GM21447 (cell line): Measurements from ENCODE around the gene GCDH.
A peak's percentile ranks its signal among the peaks of the same experiment; 100 is the strongest.
"Not testable (repeated sequence)": the region's sequence is repeated elsewhere in the genome, so short reads cannot be mapped to it uniquely, and the experiment has no call there.

Experiments used
- ATAC-seq: cut with Tn5 transposase; IDR thresholded peaks from one replicate; pipeline ENCODE4 v1.9.1; 2021; ENCODE audit not compliant: unreplicated experiment

The GCDH gene

DNA sequence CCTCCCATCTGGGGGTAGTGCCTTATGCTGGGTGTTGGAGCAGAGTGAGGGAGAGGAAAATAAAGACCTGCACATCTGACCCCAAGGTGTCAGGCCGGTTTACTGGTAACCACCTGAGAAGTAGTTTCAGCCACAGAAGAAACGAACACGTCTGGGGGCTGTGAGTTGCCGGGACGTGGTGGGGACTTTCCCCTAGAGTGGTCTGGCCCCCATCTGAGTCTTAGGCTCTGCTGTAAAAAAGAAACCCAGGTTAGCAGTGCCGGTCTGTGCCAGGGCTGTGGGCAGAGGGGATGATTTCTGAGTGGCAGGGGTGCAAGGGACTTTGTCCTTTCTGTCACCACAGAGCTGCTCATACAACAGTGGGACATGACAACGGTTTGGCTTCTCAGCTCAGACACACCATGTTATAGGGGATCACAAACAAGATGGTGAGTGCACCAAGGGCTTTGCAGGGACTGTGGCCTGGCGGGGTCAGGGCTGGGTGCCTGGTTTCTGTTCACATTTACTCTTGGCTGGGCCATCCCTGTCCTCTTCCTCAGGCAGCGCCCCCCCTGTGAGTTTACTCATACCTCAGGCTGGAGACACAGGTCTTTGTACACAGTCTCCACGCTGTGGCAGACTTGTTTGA lies 9.0 kb downstream of the GCDH start:
- ATAC-seq = peak; percentile 82

DNA sequence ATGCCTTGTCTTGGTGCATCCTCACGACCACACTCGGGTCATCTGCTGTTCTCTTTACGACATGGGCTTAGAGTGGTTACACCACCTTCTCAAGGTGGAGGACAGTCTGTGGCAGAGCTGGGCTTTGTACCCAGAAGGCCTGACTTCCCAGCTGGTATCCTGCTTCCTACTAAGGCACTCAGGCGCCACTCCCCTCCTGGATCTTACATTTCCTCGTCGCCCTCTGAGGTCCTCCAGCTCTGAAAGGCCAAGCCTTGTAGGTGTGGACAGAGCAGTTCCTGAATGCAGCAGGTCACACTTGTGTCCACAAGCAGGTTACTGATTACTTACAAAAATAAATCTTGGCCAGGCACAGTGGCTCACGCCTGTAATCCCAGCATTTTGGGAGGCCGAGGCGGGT lies 16.2 kb downstream of the GCDH start:
- ATAC-seq = no peak

DNA sequence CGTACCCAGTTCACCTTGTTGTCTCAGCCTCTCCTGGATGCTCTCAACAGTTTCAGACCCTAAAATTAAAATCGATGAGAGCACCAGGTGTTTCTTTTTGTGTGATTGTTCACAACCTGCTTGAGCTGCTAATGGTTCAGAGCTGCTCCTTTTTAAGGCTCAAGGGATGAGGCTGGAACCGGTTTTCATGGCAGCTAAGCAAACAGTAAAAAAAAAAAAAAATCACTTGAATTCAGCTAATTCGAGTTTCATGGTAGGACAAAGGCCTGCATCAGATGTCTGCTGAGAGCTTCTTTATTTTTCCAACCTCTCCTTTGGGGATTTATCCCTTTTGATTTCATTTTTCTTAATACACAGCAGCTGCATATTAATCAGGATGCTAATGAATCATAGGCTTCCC lies 21.6 kb downstream of the GCDH start:
- ATAC-seq = no peak

DNA sequence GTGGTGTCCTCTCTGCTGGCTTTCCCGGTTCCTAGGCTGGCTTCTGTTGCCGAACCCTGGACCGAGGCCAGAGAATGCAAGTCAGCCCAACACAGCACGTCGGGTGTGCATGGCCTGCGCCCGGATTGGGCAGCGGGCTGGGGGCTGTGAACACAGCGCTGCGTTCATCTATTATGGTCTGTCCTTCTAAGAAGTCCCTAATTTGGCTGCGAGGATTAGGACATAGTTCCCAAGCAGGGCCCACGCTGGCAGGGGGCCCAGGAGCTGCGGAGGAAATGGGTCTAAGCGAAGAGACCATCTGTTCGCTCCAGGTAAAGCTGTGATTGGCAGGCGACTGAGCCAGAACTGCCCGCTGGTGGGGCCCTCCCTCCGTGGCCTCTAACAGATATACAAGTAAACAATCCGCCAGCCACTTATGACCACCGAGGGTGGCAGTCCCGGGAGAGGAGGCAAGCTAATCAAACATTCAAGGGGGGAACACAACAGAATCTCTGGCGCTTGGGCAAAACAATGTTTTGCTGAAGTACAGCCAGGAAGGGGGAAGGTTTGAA lies 22.1 kb downstream of the GCDH start:
- no peak for ATAC-seq

DNA sequence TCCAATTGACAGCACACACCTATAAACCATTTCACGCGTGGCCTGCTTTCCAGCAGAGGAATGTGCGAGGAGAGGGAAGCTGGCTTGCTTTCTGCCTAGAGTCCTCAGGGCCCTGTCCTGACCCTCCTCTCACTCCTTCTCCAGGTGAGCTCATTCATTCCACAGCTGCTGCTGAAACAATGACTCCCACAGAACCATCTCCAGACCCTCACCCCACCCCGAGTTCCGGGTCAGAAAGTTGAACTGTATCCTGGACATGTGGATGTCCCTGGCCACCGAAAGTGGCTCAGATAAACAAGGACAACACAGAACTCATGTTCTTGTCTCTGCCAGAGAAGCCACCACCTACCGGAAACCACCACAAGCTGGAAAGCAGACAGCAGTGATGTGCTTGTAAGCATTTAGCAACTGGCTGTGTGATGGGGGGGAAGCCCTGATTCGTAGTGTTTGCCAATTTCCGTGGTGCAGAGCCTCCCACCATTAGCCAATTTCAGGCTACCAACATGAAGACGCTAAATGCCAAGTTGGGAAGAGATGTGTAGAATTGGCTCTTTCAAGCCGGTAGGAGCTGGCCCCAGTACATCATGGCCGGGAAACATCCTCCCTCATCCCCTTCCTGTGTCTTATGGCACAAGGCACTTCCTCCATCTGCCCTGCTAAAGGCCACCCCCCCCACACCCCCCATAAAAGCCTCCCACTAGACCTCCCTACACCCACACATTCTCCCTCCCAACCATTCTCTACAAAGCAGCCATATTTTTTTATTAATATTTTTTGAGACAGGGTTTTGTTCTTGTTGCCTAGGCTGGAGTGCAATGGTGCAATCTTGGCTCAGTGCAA lies 23.1 kb downstream of the GCDH start:
- ATAC-seq = no peak

DNA sequence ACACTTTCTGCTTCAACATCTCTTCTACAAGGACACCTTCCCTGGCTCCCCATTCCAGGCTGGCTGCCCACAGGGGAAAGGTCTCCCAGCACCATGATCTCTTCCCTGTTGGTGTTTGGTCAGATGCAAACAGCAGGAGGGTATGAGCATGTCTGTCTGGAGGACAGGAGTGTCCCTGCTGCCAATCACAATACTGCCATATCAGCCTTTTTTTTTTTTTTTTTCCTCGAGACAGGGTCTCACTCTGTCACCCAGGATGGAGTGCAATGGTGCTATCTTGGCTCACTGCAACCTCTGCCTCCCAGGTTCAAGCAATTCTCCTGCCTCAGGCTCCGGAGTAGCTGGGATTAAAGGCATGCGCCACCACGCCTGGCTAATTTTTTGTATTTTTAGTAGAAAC lies 24.9 kb downstream of the GCDH start:
- not testable (repeated sequence) for ATAC-seq

DNA sequence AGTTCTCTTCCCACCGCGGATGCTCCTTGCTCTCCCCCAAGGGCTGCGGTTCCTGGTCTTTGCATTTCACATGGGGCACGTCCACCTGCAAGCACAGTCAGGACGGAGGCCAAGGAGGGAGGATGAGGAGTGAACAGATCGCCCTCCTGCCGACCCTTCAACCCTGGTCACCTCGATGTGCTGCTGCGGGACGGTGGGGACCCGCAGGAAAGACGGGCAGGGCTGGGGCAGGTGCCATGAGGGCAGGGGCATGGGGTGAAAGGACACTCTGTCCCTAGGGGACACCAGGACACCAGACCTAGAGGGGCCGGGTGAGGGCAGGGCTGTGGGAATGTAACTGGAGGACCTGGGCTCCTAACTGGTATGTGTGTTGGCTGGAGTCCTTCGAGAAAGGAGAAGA lies 27.3 kb downstream of the GCDH start:
- ATAC-seq = no peak

DNA sequence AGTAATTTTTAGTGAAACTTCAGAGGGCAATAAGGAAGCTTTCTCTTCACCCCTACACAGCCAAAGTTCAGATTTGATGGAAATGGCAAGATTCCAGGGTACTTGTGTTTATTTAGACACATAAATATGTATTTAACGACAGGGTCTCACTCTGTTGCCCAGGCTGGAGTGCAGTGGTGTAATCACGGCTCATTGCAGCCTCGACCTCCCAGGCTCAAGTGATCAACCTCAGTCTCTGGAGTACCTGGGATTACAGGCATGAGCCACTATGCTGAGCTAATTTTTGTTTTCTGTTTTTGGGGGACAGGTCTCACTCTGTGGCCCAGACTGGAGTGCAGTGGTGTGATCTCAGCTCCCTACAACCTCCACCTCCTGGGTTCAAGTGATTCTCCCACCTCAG lies 30.1 kb downstream of the GCDH start:
- no peak for ATAC-seq

DNA sequence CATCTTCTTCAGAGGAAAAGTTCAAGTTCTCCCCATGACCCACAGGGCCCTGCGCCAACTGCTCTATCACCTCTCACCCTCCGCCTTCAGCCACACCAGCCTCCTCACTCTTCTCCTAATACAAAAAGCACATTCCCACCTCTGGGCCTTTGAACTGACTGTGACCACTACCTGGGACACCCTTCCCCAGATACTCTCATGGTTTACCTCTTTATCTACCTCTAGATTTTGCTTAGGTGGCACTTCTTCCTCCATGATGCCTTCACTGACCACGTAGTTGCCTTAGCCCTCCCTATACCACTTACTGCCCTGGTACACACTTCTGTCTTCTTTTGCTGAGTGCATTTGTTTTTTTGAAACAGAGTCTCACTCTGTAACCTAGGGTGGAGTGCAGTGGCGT lies 32.0 kb downstream of the GCDH start:
- ATAC-seq = no peak

DNA sequence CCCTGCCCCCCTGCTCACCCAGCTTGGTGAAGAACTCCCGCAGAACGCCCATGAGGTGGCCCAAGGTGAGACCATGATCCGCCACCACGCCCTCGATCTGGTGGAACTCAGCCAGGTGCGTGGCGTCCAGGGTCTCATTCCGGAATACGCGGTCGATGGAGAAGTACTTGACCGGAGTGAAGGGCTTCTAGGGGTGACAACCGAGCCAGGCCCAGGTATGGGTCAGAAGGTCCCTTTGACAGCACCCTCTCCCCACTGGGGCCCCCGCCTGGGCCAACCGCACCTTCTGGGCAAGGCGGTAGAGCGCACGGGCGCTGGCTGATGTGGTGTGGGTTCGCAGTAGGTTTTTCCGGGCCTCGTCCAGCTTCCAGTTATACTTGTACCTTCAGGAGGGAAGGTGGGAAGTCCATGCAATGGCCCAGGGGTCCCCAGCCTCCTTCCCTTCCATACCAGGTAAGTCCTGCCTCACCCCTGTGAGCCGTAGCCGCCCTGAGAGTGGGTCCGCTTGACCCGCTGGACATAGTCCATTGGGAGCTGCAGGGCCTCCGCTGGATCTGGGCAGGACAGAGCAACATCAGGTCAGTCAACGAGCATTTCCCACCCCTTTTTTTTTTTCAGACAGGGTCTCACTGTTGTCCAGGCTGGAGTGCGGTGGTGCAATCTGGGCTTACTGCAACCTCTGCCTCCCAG lies 33.8 kb downstream of the GCDH start:
- ATAC-seq = no peak

DNA sequence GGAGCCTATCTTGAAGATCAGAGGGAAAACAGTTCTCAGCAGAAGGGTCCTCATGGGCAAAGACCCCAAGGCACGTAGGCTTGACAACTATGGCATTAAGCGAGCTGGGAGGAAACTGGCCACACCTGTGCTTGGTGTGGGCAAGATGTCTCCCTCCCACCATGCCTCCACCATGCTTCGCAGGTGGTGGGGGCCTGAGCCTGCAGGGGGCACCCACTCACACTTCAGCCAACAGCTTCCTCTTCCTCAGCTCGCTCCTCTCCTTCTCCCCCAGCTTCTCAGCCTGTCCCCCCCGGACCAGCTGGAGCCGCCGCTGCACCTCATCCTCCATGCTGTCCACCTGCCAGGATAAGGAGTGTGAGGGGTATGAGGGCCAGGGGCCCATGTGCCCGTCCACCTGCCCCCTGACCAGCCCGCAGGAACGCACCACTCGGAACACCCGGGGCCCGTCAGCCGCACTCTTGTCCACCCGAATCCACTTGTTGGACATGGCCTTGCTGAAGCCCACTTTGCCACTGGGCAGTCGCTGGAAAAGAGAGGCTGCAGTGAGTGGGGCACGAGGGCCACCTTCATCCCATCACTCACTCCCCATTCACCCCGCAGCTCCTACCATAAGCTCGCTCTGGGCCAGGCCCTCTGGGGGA lies 39.2 kb downstream of the GCDH start:
- no peak for ATAC-seq

DNA sequence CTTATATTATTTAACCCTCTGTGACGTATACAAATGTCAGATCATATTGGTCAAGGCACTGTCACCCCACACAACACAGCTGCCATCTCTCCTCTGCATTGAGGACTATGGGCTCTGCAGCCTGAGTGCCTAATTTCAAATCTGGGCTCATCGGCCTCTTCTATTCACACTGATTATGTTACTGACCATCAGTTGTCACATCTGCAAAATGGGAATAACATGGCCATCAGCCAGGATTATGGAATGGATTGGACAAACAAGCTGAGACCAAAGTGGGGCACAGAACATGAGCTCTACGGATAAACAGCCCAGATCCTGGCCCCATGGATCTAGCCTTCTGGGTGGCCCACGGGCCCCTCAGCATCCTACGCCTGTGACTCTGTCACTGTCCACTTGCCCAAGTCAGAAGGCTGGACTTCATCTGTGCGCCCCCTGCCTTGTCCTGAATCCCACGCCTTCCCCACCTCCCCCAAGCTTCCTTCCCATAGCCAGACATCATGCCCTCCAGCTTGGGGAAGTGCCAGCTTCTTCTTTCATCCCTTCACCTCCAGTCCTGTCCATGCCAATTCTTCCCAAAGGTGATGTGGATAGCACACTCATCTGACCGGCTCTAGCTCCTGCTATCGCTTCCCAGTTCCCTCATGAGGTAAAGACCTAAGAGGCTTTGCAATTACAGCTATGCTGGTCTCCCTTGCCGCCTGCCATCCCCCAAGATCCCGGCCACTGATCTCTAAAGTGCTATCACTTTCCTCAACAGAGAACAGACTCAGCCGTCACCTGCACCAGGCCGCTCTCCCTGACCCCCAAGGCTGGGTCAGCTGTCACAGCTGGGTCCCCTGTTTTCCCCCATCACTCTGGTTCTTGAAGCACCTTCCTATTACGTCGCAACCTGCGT lies 41.7 kb downstream of the GCDH start:
- no peak for ATAC-seq

DNA sequence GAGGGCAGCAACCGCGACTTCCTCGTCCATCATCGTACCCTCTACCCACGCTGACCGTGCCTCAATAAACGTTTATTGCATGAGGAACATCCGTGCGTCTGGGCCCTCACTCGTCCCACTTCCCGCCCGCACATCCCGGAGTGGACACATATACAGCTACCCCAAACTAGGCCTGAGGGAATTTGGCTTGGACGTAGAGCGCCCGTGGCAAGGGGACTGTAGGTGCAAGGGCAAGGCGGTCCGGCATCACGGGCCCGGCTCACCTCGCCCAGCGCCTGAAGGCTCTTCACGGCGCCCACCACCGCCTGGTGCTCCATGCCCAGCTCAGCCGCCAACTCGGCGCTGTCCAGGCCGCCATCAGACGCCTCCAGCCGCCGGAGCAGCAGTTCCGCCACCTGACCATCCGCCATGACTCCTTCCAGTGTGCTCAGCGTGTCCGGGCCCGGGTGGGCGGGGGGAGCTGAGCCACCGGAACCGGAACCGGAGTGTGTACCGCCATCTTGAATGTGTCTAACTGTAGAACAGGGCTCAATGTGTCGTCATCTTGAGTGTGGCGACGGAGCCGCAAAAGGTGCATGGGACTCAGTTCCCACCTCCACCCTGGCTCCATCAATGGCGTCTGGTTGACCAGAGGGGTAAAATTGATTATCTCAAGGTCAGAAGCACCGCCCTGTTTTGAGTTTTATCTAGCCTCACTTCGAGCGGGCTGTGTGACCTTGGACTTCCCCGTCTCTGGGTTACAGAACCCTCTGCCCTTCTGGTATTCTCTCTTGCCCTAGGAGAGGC lies 42.5 kb downstream of the GCDH start, which contains the start of gene FARSA:
TSS of gene FARSA (minus strand) at position 425 of the 786 bp plus-strand sequence. CDS start at position 410, 15 bp downstream.
- peak; percentile 42 for ATAC-seq

DNA sequence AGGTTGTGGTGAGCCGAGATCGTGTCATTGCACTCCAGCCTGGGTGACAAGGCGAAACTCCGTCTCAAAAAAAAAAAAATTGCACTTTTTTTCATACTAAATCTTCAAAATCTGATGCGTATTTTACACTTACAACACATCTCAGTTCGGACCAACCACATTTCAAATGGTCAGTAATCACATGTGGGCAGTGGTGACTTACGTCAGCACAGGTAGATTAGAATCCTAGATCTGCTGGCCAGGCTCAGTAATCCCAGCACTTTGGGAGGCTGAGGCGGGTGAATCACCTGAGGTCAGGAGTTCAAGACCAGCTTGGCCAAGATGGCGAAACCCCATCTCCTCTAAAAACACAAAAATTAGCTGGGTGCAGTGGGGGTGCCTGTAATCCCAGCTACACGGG lies 44.1 kb downstream of the GCDH start:
- ATAC-seq = no peak

DNA sequence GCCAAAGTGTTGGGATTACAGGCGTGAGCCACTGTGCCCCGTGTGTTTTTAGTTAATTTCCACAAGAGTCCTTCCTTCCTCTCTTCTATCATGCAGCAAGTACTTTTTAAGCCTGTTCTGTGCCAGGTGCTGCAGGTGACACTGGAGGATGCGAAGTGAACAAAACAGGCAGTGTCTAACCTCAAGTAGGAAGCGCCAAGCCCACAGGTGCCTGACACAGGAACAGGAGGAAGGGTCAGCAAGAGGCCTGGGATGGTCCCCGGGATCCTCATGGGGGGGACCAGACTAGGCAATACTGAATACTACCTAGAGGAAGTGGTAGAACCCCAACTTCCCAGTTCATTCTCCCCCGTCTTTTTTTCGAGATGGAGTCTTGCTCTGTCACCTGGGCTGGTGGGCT lies 45.6 kb downstream of the GCDH start:
- ATAC-seq = no peak

DNA sequence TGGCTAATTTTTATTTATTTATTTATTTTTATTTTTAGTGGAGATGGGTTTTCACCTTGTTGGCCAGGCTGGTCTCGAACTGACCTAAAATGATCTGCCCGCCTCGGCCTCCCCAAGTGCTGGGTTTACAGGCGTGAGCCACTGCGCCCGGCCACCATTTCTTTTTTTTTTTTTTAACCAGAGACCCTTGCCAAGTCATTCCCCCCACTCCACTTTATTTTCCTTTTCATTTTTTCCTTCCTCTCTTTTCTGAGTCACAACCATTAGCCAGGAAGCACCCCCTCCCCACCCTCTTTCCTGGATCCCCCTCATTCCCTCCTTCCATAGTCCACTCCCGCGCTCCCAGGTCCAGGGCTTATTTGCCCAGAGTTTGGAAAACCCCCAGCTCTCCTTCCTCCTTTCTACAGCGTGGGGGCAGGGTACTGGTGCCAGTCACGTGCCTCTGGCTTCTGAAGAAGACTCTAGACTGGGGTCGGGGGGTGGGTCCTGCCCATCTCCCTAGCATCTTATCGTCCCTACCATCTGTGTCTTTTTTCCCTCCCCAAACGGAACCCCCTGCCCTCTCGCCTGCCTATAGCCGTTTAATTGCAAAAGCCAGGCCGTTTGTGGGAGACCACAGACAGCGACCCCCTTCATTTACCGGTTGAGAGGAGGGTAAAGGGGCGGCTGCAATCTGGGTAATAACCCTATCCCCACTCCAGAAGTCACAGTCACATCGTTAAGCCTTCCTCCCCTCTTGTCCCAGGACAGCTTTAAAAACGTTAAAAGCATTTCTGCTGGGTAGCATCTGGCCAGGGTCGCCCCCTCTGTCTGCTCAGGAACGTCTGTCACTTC lies 46.4 kb downstream of the GCDH start:
- ATAC-seq = no peak

DNA sequence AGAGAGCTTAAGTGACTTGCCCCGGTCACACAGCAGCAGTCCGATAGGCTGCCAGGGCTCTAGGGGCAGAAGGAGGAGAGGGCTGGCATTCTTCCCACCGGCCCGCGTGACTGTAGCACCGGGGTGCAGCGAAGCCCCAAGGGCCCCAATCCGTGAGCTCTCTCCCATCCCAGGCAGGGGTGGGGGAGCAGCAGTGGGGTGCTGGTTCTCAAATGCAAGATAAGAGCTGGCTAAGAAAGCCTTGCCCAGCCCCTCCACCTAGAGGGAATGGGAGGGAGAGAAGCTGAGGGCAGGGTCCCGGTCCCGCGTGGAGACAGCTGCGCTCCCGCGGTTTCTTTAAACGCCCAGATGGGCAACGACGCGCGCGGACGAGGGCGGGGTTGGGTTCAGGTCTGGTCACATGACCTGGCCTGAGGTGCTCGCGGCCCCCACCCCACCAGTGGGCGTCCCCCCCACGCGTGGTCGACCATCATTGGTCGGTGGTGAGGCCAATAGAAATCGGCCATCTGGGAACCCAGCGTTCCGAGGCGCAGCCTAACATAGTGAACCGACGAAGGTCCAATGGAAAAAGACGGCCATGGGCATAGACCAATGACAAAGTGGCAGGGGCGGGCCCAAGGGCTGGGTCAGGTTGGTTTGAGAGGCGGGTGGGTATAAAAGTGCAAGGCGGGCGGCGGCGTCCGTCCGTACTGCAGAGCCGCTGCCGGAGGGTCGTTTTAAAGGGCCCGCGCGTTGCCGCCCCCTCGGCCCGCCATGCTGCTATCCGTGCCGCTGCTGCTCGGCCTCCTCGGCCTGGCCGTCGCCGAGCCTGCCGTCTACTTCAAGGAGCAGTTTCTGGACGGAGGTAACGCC lies 47.2 kb downstream of the GCDH start, which contains the start of gene CALR:
TSS of gene CALR (plus strand) at position 683 of the 852 bp plus-strand sequence. CDS start at position 754, 71 bp downstream.
- ATAC-seq = peak; percentile 76
